GM21528 (cell line): ENCODE data around the gene CELF5.
"Not testable (repeated sequence)": the region's sequence is repeated elsewhere in the genome, so short reads cannot be mapped to it uniquely, and the experiment has no call there.

Experiments used
- ATAC-seq: cut with Tn5 transposase; IDR thresholded peaks from one replicate; pipeline ENCODE4 v1.9.1; 2021; ENCODE audit warnings: mild to moderate bottlenecking, moderate library complexity; ENCODE audit not compliant: unreplicated experiment, low FRiP score

Gene CELF5

GRCh38 chr19:3314962-3315675 lies 90.7 kb downstream of the CELF5 start:
- ATAC-seq: no peak

- no peak for ATAC-seq
Measured at GRCh38 chr19:3315676-3315973, 91.2 kb downstream of the CELF5 start.

- no peak for ATAC-seq
Measured at GRCh38 chr19:3316132-3316648, 91.7 kb downstream of the CELF5 start.

- ATAC-seq: no peak
Measured at GRCh38 chr19:3316659-3317207, 92.3 kb downstream of the CELF5 start.

GRCh38 chr19:3319643-3320353 lies 95.3 kb downstream of the CELF5 start:
- no peak for ATAC-seq

GRCh38 chr19:3320354-3320670 lies 95.9 kb downstream of the CELF5 start:
- ATAC-seq: no peak

GRCh38 chr19:3320853-3321252 lies 96.4 kb downstream of the CELF5 start:
- ATAC-seq: no peak

GRCh38 chr19:3321696-3322095 lies 97.2 kb downstream of the CELF5 start:
- no peak for ATAC-seq

GRCh38 chr19:3322199-3322978 lies 97.9 kb downstream of the CELF5 start:
- no peak for ATAC-seq

GRCh38 chr19:3323026-3323425 lies 98.6 kb downstream of the CELF5 start:
- ATAC-seq: no peak

- no peak for ATAC-seq
Measured at GRCh38 chr19:3323658-3324057, 99.2 kb downstream of the CELF5 start.

GRCh38 chr19:3324405-3324856 lies 100.0 kb downstream of the CELF5 start:
- ATAC-seq: no peak

- ATAC-seq: no peak
Measured at GRCh38 chr19:3325451-3325850, 101.0 kb downstream of the CELF5 start.

GRCh38 chr19:3328743-3329142 lies 104.3 kb downstream of the CELF5 start:
- ATAC-seq: no peak

- ATAC-seq: no peak
Measured at GRCh38 chr19:3330047-3330446, 105.6 kb downstream of the CELF5 start.

GRCh38 chr19:3332232-3332631 lies 107.8 kb downstream of the CELF5 start:
- ATAC-seq: not testable (repeated sequence)

GRCh38 chr19:3333020-3333583 lies 108.6 kb downstream of the CELF5 start:
- ATAC-seq: no peak

GRCh38 chr19:3333662-3334061 lies 109.2 kb downstream of the CELF5 start:
- ATAC-seq: no peak

GRCh38 chr19:3334749-3335430 lies 110.4 kb downstream of the CELF5 start:
- not testable (repeated sequence) for ATAC-seq
